Liver (tissue), 9 donors: ENCODE data around the gene TAS2R16. TPM values are rescaled to one million over a fixed set of nuclear protein-coding genes. Genes with fewer than 3 reads are reported as not detected.

Source experiments
- DNase-seq: peaks from one replicate; pipeline ENCODE4 v3.0.0-alpha.2; 2017; ENCODE audit warnings: low spot score
- H3K27ac ChIP-seq, 2 donors: one replicate each; pipeline ENCODE4 v1.7.0; 2013; ENCODE audit warnings: inconsistent platforms in 2 of 2, low read length in 2 of 2, control low read depth in 1 of 2, low read depth in 1 of 2, mild to moderate bottlenecking in 1 of 2
- H3K27me3 ChIP-seq, 4 donors: one replicate each; pipeline versions ENCODE4 v1.6.1 to v1.7.0; 2013; ENCODE audit warnings: low read length in 3 of 4, inconsistent platforms in 1 of 4, mild to moderate bottlenecking in 1 of 4, moderate library complexity in 1 of 4; ENCODE audit not compliant: control insufficient read depth in 4 of 4, insufficient read depth in 4 of 4
- H3K36me3 ChIP-seq, 4 donors: one replicate each; pipeline versions ENCODE4 v1.6.1 to v1.7.0; 2013; ENCODE audit warnings: low read length in 3 of 4, mild to moderate bottlenecking in 3 of 4, low read depth in 1 of 4, moderate library complexity in 1 of 4; ENCODE audit not compliant: control insufficient read depth in 4 of 4, insufficient read depth in 3 of 4
- H3K4me1 ChIP-seq, 4 donors: one replicate each; pipeline versions ENCODE4 v1.6.1 to v1.7.0; 2013; ENCODE audit warnings: low read length in 3 of 4, mild to moderate bottlenecking in 3 of 4, moderate library complexity in 1 of 4; ENCODE audit not compliant: control insufficient read depth in 4 of 4, insufficient read depth in 4 of 4
- H3K4me3 ChIP-seq, 3 donors: one replicate each; pipeline versions ENCODE4 v1.6.1 to v1.7.0; 2013; ENCODE audit warnings: low read length in 3 of 3, control low read depth in 1 of 3, low read depth in 1 of 3, mild to moderate bottlenecking in 1 of 3
- H3K9ac ChIP-seq, 2 donors: one replicate each; pipeline ENCODE4 v1.7.0; 2013; ENCODE audit warnings: low read length in 2 of 2, mild to moderate bottlenecking in 2 of 2, moderate library complexity in 2 of 2, control low read depth in 1 of 2, low read depth in 1 of 2
- H3K9me3 ChIP-seq, 4 donors: one replicate each; pipeline versions ENCODE4 v1.6.1 to v1.7.0; 2013; ENCODE audit warnings: low read length in 3 of 4; ENCODE audit not compliant: control insufficient read depth in 4 of 4
- ATF3 ChIP-seq: IDR thresholded peaks from 2 replicates; pipeline ENCODE4 v1.6.1; 2016; ENCODE audit warnings: antibody characterized with exemption
- EGR1 ChIP-seq, 2 donors: IDR thresholded peaks; 2 replicates each; pipeline ENCODE4 v1.6.1; 2016 to 2018; ENCODE audit warnings: antibody characterized with exemption in 2 of 2, low read depth in 2 of 2
- FOXA1 ChIP-seq: IDR thresholded peaks from 2 replicates; pipeline ENCODE4 v1.6.1; 2016; ENCODE audit warnings: antibody characterized with exemption
- FOXA2 ChIP-seq: IDR thresholded peaks from 2 replicates; pipeline ENCODE4 v1.6.1; 2016; ENCODE audit warnings: antibody characterized with exemption
- GABPA ChIP-seq, 2 donors: IDR thresholded peaks in 1 of 2; conservative IDR thresholded peaks in 1 of 2; 2 replicates each; pipeline ENCODE4 v1.6.1; 2016; ENCODE audit warnings: antibody characterized with exemption in 2 of 2, mild to moderate bottlenecking in 1 of 2, moderate library complexity in 1 of 2
- HNF4A ChIP-seq, 2 donors: conservative IDR thresholded peaks; 2 replicates each; pipeline ENCODE4 v1.6.1; 2016; ENCODE audit warnings: antibody characterized with exemption in 2 of 2, mild to moderate bottlenecking in 2 of 2
- HNF4G ChIP-seq: IDR thresholded peaks from 2 replicates; pipeline ENCODE4 v1.6.1; 2016; ENCODE audit warnings: antibody characterized with exemption
- JUND ChIP-seq, 2 donors: IDR thresholded peaks; 2 replicates each; pipeline ENCODE4 v1.6.1; 2016; ENCODE audit warnings: antibody characterized with exemption in 2 of 2
- MAX ChIP-seq: IDR thresholded peaks from 2 replicates; pipeline ENCODE4 v1.6.1; 2016; ENCODE audit warnings: antibody characterized with exemption
- NR2F2 ChIP-seq: IDR thresholded peaks from 2 replicates; pipeline ENCODE4 v1.6.1; 2016; ENCODE audit warnings: antibody characterized with exemption
- RAD21 ChIP-seq, 2 donors: IDR thresholded peaks; 2 replicates each; pipeline ENCODE4 v1.6.1; 2016; ENCODE audit warnings: antibody characterized with exemption in 2 of 2, mild to moderate bottlenecking in 2 of 2
- RXRA ChIP-seq, 2 donors: IDR thresholded peaks; 2 replicates each; pipeline ENCODE4 v1.6.1; 2017 to 2018; ENCODE audit warnings: antibody characterized with exemption in 2 of 2, mild to moderate bottlenecking in 1 of 2
- SP1 ChIP-seq: IDR thresholded peaks from 2 replicates; pipeline ENCODE4 v1.6.1; 2018; ENCODE audit warnings: antibody characterized with exemption, mild to moderate bottlenecking
- TAF1 ChIP-seq: conservative IDR thresholded peaks from 2 replicates; pipeline ENCODE4 v1.6.1; 2016; ENCODE audit warnings: antibody characterized with exemption, mild to moderate bottlenecking
- YY1 ChIP-seq: IDR thresholded peaks from 2 replicates; pipeline ENCODE4 v1.6.1; 2016; ENCODE audit warnings: antibody characterized with exemption, mild to moderate bottlenecking
- WGBS: extraction: QIAGEN DNeasy Blood & Tissue Kit; methylation state at CpG from one replicate; pipeline ENCODE4 v1.1.7; 2013; 5-methylcytosine and 5-hydroxymethylcytosine counted together
- polyA plus RNA-seq, 2 donors: library from polyadenylated mRNA; stranded (reverse) in 1 of 2; unstranded in 1 of 2; fragments of 200-250 nt in 1 of 2; fragments of >200 nt in 1 of 2; fragmentation: Nextera tagmentation in 1 of 2; extraction: Ambion mirVana in 1 of 2; gene quantifications; one replicate each; pipeline versions ENCODE4 v1.2.1 to v1.2.3, GENCODE V29; 2013 to 2015
- total RNA-seq, 2 donors: library from RNA; depleted of rRNA; stranded (reverse); fragments of >200 nt; gene quantifications; one replicate each; pipeline ENCODE4 v1.2.3, GENCODE V29; 2014
- TF ChIP-seq, protein P1 (sequence below): fragments of 150-350 bp; IDR thresholded peaks from 2 replicates; pipeline ENCODE4 v1.5.1; 2017; ENCODE audit warnings: improper control_type of control experiment, low read depth, low read length; ENCODE audit not compliant: missing input control
- TF ChIP-seq, protein P2 (sequence below): IDR thresholded peaks from 2 replicates; pipeline ENCODE4 v1.6.1; 2016; ENCODE audit warnings: antibody characterized with exemption
- TF ChIP-seq, protein P3 (sequence below): IDR thresholded peaks from 2 replicates; pipeline ENCODE4 v1.6.1; 2016; ENCODE audit warnings: antibody characterized with exemption, mild to moderate bottlenecking
- donor health status: healthy.
- donor health status: healthy.
- donor health status: healthy.
- donor health status: healthy.
- donor health status: healthy.

TAS2R16 gene
- total and polyA plus RNA-seq, 4 donors, result not detected

GRCh38 chr7:122975341-122975740 lies 20.2 kb downstream of the TAS2R16 start:
- H3K27ac ChIP-seq, result no peak overlapping the region
- DNase-seq, result no peak
- WGBS, result 94% methylated on average over 1 of the region's 1 CpG
- no peak for TF ChIP-seq JUND (IDR thresholded peaks at IDR 0.05)
- TF ChIP-seq EGR1 (IDR thresholded peaks at IDR 0.05; ENCODE audit: low read depth in 2 of 2), result no peak
- TF ChIP-seq, protein P1, sequence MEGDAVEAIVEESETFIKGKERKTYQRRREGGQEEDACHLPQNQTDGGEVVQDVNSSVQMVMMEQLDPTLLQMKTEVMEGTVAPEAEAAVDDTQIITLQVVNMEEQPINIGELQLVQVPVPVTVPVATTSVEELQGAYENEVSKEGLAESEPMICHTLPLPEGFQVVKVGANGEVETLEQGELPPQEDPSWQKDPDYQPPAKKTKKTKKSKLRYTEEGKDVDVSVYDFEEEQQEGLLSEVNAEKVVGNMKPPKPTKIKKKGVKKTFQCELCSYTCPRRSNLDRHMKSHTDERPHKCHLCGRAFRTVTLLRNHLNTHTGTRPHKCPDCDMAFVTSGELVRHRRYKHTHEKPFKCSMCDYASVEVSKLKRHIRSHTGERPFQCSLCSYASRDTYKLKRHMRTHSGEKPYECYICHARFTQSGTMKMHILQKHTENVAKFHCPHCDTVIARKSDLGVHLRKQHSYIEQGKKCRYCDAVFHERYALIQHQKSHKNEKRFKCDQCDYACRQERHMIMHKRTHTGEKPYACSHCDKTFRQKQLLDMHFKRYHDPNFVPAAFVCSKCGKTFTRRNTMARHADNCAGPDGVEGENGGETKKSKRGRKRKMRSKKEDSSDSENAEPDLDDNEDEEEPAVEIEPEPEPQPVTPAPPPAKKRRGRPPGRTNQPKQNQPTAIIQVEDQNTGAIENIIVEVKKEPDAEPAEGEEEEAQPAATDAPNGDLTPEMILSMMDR, result no peak
- TF ChIP-seq GABPA (IDR thresholded peaks at IDR 0.05 in 1 of 2, conservative IDR thresholded peaks at IDR 0.05 in 1 of 2), result no peak
- no peak for TF ChIP-seq RXRA (IDR thresholded peaks at IDR 0.05)
- TF ChIP-seq RAD21 (IDR thresholded peaks at IDR 0.05), result no peak
- no peak for TF ChIP-seq ATF3
- TF ChIP-seq NR2F2, result no peak
- TF ChIP-seq, protein P2, sequence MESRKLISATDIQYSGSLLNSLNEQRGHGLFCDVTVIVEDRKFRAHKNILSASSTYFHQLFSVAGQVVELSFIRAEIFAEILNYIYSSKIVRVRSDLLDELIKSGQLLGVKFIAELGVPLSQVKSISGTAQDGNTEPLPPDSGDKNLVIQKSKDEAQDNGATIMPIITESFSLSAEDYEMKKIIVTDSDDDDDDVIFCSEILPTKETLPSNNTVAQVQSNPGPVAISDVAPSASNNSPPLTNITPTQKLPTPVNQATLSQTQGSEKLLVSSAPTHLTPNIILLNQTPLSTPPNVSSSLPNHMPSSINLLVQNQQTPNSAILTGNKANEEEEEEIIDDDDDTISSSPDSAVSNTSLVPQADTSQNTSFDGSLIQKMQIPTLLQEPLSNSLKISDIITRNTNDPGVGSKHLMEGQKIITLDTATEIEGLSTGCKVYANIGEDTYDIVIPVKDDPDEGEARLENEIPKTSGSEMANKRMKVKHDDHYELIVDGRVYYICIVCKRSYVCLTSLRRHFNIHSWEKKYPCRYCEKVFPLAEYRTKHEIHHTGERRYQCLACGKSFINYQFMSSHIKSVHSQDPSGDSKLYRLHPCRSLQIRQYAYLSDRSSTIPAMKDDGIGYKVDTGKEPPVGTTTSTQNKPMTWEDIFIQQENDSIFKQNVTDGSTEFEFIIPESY, result no peak
- no peak for TF ChIP-seq FOXA1
- TF ChIP-seq MAX, result no peak
- no peak for TF ChIP-seq HNF4G
- no peaks in the 10 kb centered on the region for H3K9me3 ChIP-seq
- H3K27me3 ChIP-seq, result peaks cover 0 to 4% (median 1%) of the 10 kb centered on the region in 4 donors
- no peaks in the 10 kb centered on the region for H3K36me3 ChIP-seq
- H3K4me1 ChIP-seq, result no peaks in the 10 kb centered on the region
- no peak overlapping the region for H3K9ac ChIP-seq
- H3K4me3 ChIP-seq, result no peak overlapping the region

DNA sequence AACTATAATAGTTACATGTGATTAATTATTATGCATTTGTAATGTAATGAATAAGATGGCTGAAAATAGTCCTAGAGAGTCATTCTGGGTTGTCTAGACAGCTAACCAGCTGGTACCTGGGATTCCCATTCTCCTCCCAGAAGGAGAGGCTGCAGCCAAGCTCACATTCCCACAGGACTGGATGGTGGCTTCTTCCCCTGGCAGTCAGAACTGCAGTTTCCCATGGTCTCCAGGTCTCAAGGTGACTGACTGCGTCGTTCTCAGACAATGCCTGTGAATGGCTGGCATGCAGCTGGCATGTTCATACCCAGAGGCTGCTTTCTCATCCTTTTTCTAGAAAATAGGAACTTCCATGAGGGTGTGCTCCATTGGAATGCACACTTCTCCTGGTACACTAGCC lies 21.3 kb downstream of the TAS2R16 start:
- Histone ChIP-seq H3K27me3 (peaks cover 0 to 4% (median 1%) of the 10 kb centered on the region in 4 donors), H3K9ac (no peak overlapping the region), H3K36me3 (no peaks in the 10 kb centered on the region), H3K4me3 (no peak overlapping the region), H3K4me1 (no peaks in the 10 kb centered on the region), H3K9me3 (no peaks in the 10 kb centered on the region), H3K27ac (no peak overlapping the region)
- no peak for DNase-seq
- WGBS, result 77% methylated on average over 2 of the region's 2 CpGs
- TF ChIP-seq, protein P1, result no peak
- TF ChIP-seq HNF4G, result no peak
- no peak for TF ChIP-seq NR2F2
- TF ChIP-seq FOXA1, result no peak
- TF ChIP-seq MAX, result no peak
- TF ChIP-seq TAF1, result no peak
- no peak for TF ChIP-seq EGR1 (IDR thresholded peaks at IDR 0.05; ENCODE audit: low read depth in 2 of 2)
- no peak for TF ChIP-seq RXRA (IDR thresholded peaks at IDR 0.05)
- TF ChIP-seq FOXA2, result no peak
- TF ChIP-seq, protein P3, sequence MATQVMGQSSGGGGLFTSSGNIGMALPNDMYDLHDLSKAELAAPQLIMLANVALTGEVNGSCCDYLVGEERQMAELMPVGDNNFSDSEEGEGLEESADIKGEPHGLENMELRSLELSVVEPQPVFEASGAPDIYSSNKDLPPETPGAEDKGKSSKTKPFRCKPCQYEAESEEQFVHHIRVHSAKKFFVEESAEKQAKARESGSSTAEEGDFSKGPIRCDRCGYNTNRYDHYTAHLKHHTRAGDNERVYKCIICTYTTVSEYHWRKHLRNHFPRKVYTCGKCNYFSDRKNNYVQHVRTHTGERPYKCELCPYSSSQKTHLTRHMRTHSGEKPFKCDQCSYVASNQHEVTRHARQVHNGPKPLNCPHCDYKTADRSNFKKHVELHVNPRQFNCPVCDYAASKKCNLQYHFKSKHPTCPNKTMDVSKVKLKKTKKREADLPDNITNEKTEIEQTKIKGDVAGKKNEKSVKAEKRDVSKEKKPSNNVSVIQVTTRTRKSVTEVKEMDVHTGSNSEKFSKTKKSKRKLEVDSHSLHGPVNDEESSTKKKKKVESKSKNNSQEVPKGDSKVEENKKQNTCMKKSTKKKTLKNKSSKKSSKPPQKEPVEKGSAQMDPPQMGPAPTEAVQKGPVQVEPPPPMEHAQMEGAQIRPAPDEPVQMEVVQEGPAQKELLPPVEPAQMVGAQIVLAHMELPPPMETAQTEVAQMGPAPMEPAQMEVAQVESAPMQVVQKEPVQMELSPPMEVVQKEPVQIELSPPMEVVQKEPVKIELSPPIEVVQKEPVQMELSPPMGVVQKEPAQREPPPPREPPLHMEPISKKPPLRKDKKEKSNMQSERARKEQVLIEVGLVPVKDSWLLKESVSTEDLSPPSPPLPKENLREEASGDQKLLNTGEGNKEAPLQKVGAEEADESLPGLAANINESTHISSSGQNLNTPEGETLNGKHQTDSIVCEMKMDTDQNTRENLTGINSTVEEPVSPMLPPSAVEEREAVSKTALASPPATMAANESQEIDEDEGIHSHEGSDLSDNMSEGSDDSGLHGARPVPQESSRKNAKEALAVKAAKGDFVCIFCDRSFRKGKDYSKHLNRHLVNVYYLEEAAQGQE, result no peak
- TF ChIP-seq YY1, result no peak
- no peak for TF ChIP-seq RAD21 (IDR thresholded peaks at IDR 0.05)
- TF ChIP-seq SP1, result no peak
- no peak for TF ChIP-seq HNF4A (conservative IDR thresholded peaks at IDR 0.05)
- TF ChIP-seq, protein P2, result no peak
- no peak for TF ChIP-seq ATF3
